Lower lobe of right lung (tissue), 2 donors: Measurements from ENCODE around the gene NGFR. TPM values are rescaled to one million over a fixed set of nuclear protein-coding genes. Genes with fewer than 3 reads are reported as not detected.

Experiments used
- ATAC-seq, 2 donors: fragments of 200-7000 bp; cut with Tn5 transposase; one replicate each; pipeline ENCODE4 v1.9.1; 2020 to 2022; ENCODE audit warnings: mild to moderate bottlenecking in 2 of 2, moderate library complexity in 2 of 2
- DNase-seq: peaks from one replicate; pipeline ENCODE4 v3.0.0-alpha.2; 2020
- H3K27ac ChIP-seq: fragments of 200-600 bp; one replicate; pipeline ENCODE4 v1.8.0; 2022
- H3K27me3 ChIP-seq: fragments of 200-600 bp; one replicate; pipeline ENCODE4 v1.8.0; 2022; ENCODE audit warnings: low read depth
- H3K36me3 ChIP-seq: fragments of 200-600 bp; one replicate; pipeline ENCODE4 v1.8.0; 2022; ENCODE audit warnings: mild to moderate bottlenecking
- H3K4me1 ChIP-seq: fragments of 200-600 bp; one replicate; pipeline ENCODE4 v1.8.0; 2022
- H3K4me3 ChIP-seq: fragments of 200-600 bp; one replicate; pipeline ENCODE4 v1.8.0; 2022; ENCODE audit warnings: mild to moderate bottlenecking
- H3K9me3 ChIP-seq: fragments of 200-600 bp; one replicate; pipeline ENCODE4 v1.8.0; 2022
- intact Hi-C: fragments of 100-400 bp; cut with DNase I; formaldehyde crosslinking; loops from one replicate; pipeline ENCODE4 v1.11.0; 2022
- microRNA-seq: library from miRNA; unstranded; fragments of <30 nt; microRNA quantifications from one replicate; pipeline ENCODE4 v1.2.0, GENCODE V29; 2020; ENCODE audit warnings: borderline number of aligned reads
- total RNA-seq: library from RNA; stranded (reverse); fragmentation: NEBNext Ultra II Directional; extraction: Animal tissue kit (Norgen Biotek cat#: 25700); gene quantifications from one replicate; pipeline ENCODE4 v1.2.1, GENCODE V29; 2021
- TF ChIP-seq, protein P1 (sequence below): fragments of 200-600 bp; IDR thresholded peaks from one replicate; pipeline ENCODE4 v1.8.0; 2022; ENCODE audit warnings: antibody characterized with exemption, mild to moderate bottlenecking
- donor health status: DM: no; HTN: yes; CAD: no; lungs with severe emphysema.

NGFR gene
- total RNA-seq, 1 donor from 2014 or later = 2.3 TPM

DNA sequence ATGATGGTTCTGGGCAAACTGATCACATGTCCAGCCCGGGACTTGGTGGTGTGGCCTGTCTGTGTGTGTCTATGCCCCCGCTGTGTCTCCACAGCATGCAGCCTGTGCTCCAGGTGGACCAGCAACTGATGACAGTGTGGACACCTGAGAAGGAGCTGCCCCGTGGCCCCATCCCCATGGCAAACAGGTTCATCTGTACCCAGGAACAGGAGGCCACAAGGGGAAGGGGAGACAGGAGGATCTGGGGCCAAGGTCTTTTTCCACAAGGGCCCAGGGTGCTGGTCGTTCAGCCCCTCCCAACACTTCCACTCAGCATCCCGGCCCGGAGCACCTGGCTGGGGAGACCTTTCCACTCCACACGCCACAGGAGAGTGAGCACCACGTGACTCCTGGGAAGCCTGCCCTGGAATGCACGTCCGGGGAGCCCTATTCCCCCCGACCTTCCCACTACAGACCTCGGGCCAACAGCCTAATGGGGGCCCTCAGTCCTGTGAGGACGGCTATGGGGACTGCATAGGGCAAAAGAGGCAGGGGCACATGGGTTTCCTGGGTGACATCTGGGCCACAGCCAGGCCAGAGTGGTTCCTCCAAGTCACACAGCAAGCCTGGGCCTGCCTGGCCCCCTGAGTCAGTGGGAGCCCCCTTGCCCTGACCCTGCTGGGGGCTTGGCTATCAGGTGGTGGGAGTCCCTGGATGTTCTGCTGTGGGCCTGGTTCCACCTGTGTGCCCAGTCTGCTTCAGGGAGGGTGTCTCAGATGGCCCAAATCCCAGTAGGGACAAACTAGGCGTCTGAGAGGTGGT, 59.8 kb downstream of the NGFR start:
- intact Hi-C loops = no loop called here
- ATAC-seq (peak in 1 of 2 donors; percentile 12), DNase-seq (no peak)
- peaks cover 8% of the 10 kb centered on the region for H3K27me3 ChIP-seq
- H3K27ac ChIP-seq = no peak overlapping the region
- no peaks in the 10 kb centered on the region for H3K36me3 ChIP-seq
- TF ChIP-seq, protein P1, sequence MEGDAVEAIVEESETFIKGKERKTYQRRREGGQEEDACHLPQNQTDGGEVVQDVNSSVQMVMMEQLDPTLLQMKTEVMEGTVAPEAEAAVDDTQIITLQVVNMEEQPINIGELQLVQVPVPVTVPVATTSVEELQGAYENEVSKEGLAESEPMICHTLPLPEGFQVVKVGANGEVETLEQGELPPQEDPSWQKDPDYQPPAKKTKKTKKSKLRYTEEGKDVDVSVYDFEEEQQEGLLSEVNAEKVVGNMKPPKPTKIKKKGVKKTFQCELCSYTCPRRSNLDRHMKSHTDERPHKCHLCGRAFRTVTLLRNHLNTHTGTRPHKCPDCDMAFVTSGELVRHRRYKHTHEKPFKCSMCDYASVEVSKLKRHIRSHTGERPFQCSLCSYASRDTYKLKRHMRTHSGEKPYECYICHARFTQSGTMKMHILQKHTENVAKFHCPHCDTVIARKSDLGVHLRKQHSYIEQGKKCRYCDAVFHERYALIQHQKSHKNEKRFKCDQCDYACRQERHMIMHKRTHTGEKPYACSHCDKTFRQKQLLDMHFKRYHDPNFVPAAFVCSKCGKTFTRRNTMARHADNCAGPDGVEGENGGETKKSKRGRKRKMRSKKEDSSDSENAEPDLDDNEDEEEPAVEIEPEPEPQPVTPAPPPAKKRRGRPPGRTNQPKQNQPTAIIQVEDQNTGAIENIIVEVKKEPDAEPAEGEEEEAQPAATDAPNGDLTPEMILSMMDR = no peak
- H3K9me3 ChIP-seq = no peaks in the 10 kb centered on the region
- peaks cover 6% of the 10 kb centered on the region for H3K4me1 ChIP-seq
- no peak overlapping the region for H3K4me3 ChIP-seq

DNA sequence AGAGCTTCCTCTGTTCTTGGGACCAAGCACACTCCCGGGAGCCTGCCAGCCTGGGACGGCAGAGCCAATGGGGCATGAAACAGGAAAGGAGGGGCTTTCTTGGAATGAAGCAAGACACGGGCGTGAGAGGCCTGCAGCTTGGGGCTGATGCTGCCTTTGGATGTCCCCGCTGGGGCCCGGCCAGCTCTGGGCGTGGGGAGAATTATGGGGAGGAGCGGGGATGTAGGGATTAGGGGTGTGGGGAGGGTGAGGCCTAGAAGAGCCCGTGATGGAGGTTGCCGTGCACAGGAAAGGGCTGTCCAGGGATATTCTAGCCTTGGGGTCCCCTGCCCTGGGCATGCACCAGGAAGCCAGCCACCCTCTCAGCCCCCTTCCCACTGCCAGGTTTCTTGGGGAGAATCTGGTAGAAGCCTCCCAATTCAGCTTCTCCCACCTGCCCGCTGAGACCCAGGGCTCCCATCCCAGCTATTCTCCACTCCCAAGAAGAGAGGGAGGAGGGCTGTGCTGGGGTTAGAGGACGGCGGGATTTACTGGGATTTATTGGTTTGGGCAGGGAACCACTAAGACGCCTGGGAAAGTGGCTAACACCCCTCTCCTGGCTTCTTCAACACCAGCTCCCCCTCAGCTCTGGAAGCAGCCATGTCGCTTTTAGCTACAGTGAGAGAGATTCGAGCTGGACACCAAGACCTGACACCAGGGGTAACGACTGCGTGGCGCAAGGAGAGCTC, 60.6 kb downstream of the NGFR start:
- ATAC-seq = peak; percentile 2 to 4
- Histone ChIP-seq H3K36me3 (no peaks in the 10 kb centered on the region), H3K4me3 (no peak overlapping the region), H3K27ac (no peak overlapping the region), H3K27me3 (peaks cover 8% of the 10 kb centered on the region), H3K9me3 (no peaks in the 10 kb centered on the region), H3K4me1 (peaks cover 6% of the 10 kb centered on the region)
- no peak for DNase-seq
- TF ChIP-seq, protein P1 = no peak
- intact Hi-C loops = no loop called here

DNA sequence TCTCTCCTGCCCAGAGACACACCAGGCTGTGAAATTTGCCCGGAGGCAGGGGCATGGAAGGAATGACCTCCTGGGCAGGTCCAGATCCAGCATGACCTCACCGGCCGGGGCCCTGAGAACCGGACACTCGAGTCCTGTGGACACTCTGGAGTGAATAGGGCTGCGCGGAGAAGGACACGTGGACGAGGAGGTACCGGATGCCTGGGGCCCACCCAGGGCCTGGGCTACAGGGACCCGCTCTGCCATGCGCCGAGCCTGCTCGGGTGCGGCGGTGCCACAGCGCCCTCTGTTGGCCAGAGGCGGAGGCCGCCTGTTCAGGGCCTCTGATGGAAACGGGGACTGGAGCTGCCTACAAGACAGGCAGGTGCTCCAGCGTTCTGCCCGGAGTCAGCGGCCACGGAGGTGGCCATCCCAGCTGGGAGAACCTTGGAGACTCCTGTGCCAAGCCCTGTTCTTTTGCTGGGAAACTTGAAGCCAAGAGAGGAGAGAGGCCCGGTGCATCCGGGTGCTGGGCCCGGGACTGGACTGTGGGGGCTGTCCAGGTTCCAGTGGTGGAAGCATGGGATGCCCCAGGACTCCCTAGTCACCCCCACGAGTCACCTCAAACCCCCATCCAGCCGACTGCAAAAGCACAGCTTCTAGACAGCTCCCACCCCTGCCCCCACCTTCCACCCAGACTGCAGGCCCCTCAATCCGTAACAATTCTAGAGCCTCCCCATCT, 61.3 kb downstream of the NGFR start:
- H3K4me1 ChIP-seq = peaks cover 6% of the 10 kb centered on the region
- H3K27me3 ChIP-seq = peaks cover 8% of the 10 kb centered on the region
- intact Hi-C loops = no loop called here
- H3K4me3 ChIP-seq = no peak overlapping the region
- H3K36me3 ChIP-seq = no peaks in the 10 kb centered on the region
- no peak overlapping the region for H3K27ac ChIP-seq
- no peaks in the 10 kb centered on the region for H3K9me3 ChIP-seq
- TF ChIP-seq, protein P1 = peak; percentile 100
- DNase-seq (peak; percentile 82), ATAC-seq (peak; percentile 93)

DNA sequence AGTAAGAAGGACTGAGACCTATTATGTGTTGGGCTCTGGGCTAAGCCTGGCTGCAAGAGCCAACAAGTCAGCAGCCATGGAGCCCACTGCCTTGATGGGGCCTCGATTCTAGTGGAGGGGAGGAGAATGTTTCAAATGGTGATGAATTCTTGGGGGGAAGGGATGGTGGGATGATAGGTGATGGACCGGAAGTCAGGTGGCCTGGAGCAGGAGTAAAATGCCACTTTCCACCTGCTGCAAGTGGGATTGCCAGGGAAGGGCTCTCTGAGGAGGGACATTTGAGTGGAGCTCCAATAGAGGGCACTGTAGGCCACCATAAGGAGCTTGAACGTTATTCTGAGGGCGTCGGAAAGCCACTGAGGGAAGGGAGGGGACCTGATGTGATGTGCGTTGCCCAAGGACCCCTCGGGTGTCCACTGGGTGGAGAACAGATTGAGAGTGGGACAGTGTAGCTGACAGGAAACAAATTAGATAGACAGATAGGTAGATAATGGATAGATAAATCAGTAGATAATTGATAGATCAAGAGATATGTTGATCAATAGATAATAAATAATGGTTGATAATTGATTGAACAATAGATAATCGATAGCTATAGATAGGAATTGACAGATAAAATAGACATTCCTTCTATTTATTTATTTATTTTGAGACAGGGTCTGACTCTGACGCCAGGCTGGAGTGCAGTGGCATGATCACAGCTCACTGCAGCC, 62.4 kb downstream of the NGFR start:
- Histone ChIP-seq H3K9me3 (no peaks in the 10 kb centered on the region), H3K4me1 (peaks cover 6% of the 10 kb centered on the region), H3K4me3 (no peak overlapping the region), H3K36me3 (no peaks in the 10 kb centered on the region), H3K27ac (no peak overlapping the region), H3K27me3 (peaks cover 8% of the 10 kb centered on the region)
- TF ChIP-seq, protein P1 = peak; percentile 55
- ATAC-seq (peak; percentile 65 to 70), DNase-seq (no peak)
- intact Hi-C loops = no loop called here

Small RNA genes within 50 kb of the gene (microRNA-seq; reads per million reads assigned to microRNA genes)
- gene MIR6165 = not detected

Other genes starting within 250 kb of the NGFR start
- gene ZNF652, start 133.0 kb upstream of the NGFR start, total RNA-seq = 49.0 TPM
- gene PHB1, start 80.4 kb upstream of the NGFR start, total RNA-seq = 113 TPM
- 4.5 TPM for gene NXPH3, start 80.6 kb downstream of the NGFR start, total RNA-seq
- 81.8 TPM for gene SPOP, start 182.8 kb downstream of the NGFR start, total RNA-seq
- gene SLC35B1, start 212.7 kb downstream of the NGFR start, total RNA-seq = 38.9 TPM